Superior temporal gyrus (tissue), 1 donor: ENCODE data around the gene TYROBP.
A peak's percentile ranks its signal among the peaks of the same experiment; 100 is the strongest.
"Not testable (repeated sequence)": the region's sequence is repeated elsewhere in the genome, so short reads cannot be mapped to it uniquely, and the experiment has no call there.

Experiments
- DNase-seq: peaks from one replicate; pipeline ENCODE4 v3.0.0-alpha.2; 2016; ENCODE audit errors: extremely low spot score

The TYROBP gene

DNA sequence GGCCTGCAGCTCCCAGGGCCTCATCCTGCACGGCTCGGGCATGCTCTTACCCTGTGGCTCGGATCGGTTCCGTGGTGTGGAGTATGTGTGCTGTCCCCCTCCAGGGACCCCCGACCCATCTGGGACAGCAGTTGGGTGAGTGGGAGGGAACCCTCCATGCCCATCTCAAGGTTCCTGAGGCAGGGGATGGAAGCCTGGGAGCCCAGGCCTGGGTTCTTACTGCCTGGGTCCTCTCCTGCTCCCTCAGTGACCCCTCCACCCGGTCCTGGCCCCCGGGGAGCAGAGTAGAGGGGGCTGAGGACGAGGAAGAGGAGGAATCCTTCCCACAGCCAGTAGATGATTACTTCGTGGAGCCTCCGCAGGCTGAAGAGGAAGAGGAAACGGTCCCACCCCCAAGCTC lies 36.5 kb downstream of the TYROBP start:
- no peak for DNase-seq

GRCh38 chr19:35870798-35871197 lies 37.3 kb downstream of the TYROBP start:
- DNase-seq = no peak

GRCh38 chr19:35870124-35870736 lies 37.9 kb downstream of the TYROBP start:
- not testable (repeated sequence) for DNase-seq

DNA sequence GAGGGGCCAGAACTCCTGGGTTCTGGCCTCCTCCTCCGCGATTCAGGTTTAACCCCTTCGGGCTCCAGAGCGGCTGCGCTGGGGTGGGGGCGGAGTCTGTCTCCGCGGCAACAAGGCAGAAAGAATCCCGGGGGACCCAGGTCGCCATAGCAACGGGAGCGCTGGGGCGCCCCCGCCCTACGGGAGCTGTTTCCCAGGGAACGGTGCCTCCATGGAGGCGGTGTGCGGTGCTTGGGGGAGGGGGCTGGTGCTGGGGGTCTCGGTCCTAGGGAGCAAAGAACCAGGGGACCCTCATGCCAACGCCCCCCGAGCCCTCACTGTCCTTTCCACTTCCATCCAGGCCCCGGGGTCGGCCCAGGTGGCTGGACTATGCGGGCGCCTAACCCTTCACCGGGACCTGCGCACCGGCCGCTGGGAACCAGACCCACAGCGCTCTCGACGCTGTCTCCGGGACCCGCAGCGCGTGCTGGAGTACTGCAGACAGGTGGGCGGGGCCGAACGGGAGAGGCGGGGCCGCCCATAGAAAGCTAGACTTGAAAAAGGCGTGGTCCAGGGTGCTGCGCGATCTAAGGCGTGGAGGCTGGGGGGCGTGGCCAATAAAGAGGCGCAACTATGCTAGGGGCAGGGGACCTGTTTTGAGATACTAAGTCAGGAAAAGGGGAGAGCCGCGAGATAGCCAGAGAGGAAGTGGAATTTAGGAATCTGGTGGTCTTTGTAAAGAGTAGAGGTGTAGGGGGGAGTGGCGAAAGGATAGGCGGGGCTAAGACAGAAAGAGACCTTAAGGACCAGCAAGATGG lies 38.6 kb downstream of the TYROBP start:
- peak; percentile 82 for DNase-seq

GRCh38 chr19:35868823-35869326 lies 39.2 kb downstream of the TYROBP start:
- DNase-seq = no peak

- peak; percentile 84 for DNase-seq
These were observed 39.8 kb downstream of the TYROBP start, which contains the start of gene APLP1 for GRCh38 chr19:35868172-35868822. Gene APLP1 (plus strand): TSS chr19:35868574. CDS start chr19:35868637, 63 bp downstream.

- DNase-seq = no peak
These were observed 45.1 kb downstream of the TYROBP start for GRCh38 chr19:35863018-35863417.

- no peak for DNase-seq
These were observed 45.6 kb downstream of the TYROBP start for GRCh38 chr19:35862528-35862927.

DNA sequence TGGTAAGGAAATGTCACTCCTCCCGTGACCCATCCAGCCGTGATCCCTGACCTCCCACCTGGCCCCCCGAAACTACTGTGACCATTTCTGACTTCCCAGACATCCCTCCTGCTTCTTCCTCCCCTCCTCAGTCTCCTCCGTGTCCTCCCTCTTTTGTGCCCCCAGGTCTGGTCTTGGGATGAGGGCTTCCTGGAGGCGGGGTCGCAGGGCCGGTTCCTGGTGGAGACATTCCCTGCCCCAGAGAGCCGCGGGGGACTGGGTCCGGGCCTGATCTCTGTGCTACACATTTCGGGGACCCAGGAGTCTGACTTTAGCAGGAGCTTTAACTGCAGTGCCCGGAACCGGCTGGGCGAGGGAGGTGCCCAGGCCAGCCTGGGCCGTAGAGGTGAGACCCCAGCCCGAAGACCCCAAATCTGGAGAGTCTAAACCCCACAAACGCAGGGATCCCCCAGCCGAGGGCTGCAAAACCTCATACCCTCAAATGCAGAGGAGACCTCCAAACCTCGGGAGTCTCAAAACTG lies 46.4 kb downstream of the TYROBP start:
- DNase-seq = no peak

- no peak for DNase-seq
These were observed 47.1 kb downstream of the TYROBP start for GRCh38 chr19:35860818-35861639.

DNA sequence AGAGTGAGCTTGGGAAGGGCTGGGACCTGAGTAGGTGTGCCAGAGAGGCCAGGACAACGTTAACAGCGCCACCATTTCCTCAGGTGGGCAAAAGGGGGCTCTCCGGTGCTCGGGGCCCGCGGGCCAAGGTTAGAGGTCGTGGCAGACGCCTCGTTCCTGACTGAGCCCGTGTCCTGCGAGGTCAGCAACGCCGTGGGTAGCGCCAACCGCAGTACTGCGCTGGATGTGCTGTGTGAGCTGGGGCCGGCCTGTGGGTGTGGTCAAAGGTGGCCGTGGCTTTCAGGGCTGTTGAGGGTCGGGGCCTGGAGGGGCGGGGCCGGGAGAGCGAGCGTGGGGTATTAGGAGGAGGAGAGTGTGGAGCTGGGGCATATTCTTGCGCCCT lies 47.7 kb downstream of the TYROBP start:
- no peak for DNase-seq

DNA sequence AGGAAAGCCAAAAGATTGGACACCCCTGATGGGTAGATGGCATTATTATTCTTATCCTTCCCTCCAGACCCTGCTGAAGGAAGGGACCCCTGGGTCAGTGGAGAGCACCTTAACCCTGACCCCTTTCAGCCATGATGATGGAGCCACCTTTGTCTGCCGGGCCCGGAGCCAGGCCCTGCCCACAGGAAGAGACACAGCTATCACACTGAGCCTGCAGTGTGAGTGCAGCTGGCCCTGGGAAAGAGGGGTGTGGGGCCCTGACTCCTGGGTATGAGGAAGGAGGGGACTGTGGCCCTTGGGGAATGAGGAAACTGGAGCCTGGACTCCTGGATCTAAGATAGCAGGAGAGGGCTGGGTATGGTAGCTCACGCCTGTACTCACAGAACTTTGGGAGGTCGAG lies 48.7 kb downstream of the TYROBP start:
- no peak for DNase-seq

DNA sequence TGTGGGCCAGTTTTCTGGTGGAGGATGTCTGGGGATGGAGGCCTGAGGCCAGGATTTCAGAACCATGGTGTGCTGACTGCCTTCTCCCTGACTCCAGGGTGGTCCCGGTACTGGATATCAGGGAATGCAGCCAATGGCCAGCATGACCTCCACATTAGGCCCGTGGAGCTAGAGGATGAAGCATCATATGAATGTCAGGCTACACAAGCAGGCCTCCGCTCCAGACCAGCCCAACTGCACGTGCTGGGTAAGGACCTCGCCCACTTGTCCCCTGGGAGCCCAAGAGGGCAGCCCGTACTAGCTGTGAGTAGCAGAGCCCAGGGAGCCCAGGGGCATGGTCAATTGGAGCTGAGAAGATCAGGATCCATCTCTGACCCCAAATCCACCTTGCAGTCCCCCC lies 49.8 kb downstream of the TYROBP start:
- DNase-seq = no peak

GRCh38 chr19:35856546-35857149 lies 51.4 kb downstream of the TYROBP start, which contains the start of gene KIRREL2:
Gene KIRREL2 (plus strand): TSS chr19:35856911. CDS start chr19:35857120, 209 bp downstream.
- DNase-seq = no peak
